Inflammatory macrophage treated with lipopolysaccharide for 4 hours (primary cell): ENCODE results near the gene MRPL21.
"Not testable (repeated sequence)": the region's sequence is repeated elsewhere in the genome, so short reads cannot be mapped to it uniquely, and the experiment has no call there.

Experiments
- DNase-seq: peaks from one replicate; pipeline ENCODE4 v3.0.0-alpha.2; 2020

The MRPL21 gene

GRCh38 chr11:68863553-68864265 is 39.9 kb downstream of the MRPL21 start:
- no peak for DNase-seq

GRCh38 chr11:68862421-68862820 is 41.2 kb downstream of the MRPL21 start:
- DNase-seq: no peak

GRCh38 chr11:68859123-68859522 is 44.5 kb downstream of the MRPL21 start:
- DNase-seq: no peak

- no peak for DNase-seq
These were observed 46.5 kb downstream of the MRPL21 start for GRCh38 chr11:68857037-68857586.

GRCh38 chr11:68856425-68857030 is 47.1 kb downstream of the MRPL21 start:
- not testable (repeated sequence) for DNase-seq

GRCh38 chr11:68855205-68855981 is 48.2 kb downstream of the MRPL21 start:
- peak; percentile 53 for DNase-seq

- DNase-seq: no peak
These were observed 49.2 kb downstream of the MRPL21 start for GRCh38 chr11:68854273-68854958.

- no peak for DNase-seq
These were observed 51.0 kb downstream of the MRPL21 start for GRCh38 chr11:68852628-68853027.

- no peak for DNase-seq
These were observed 55.2 kb downstream of the MRPL21 start for GRCh38 chr11:68848429-68848828.

GRCh38 chr11:68847395-68847794 is 56.2 kb downstream of the MRPL21 start:
- no peak for DNase-seq

- no peak for DNase-seq
These were observed 58.2 kb downstream of the MRPL21 start for GRCh38 chr11:68845351-68846002.

GRCh38 chr11:68844801-68845200 is 58.8 kb downstream of the MRPL21 start:
- no peak for DNase-seq

GRCh38 chr11:68844376-68844775 is 59.3 kb downstream of the MRPL21 start:
- DNase-seq: no peak

GRCh38 chr11:68843703-68844312 is 59.8 kb downstream of the MRPL21 start:
- peak; percentile 33 for DNase-seq

- peak; percentile 69 for DNase-seq
These were observed 60.5 kb downstream of the MRPL21 start for GRCh38 chr11:68843052-68843561.

GRCh38 chr11:68842427-68843051 is 61.1 kb downstream of the MRPL21 start:
- DNase-seq: no peak

GRCh38 chr11:68841718-68842426 is 61.8 kb downstream of the MRPL21 start, which contains the start of gene CPT1A:
TSS of gene CPT1A (minus strand) at chr11:68841916. CDS start at chr11:68815474, 26,442 bp downstream.
- peak; percentile 76 for DNase-seq
